IMR-90 (cell line): Measurements from ENCODE around the gene ACOT9. TPM values are rescaled to one million over a fixed set of nuclear protein-coding genes. Genes with fewer than 3 reads are reported as not detected.

Experiments
- ATAC-seq: fragments of 200-7000 bp; cut with Tn5 transposase; 2 replicates; pipeline ENCODE4 v1.9.1; 2020; ENCODE audit warnings: low read depth, mild to moderate bottlenecking, moderate library complexity
- BruUV-seq: library from RNA; stranded (reverse); fragments of 400-500 nt; replicated peaks from 2 replicates; lab custom pipeline; 2021; lab: Mats Ljungman, UMichigan
- CTCF ChIA-PET: fragments of 300-600 bp; formaldehyde crosslinking; extraction: SDS; loops from one replicate; lab custom pipeline; 2021; ENCODE audit warnings: antibody characterized with exemption; lab: Yijun Ruan, JAX
- POLR2A ChIA-PET: fragments of 300-600 bp; sonication (Branson Sonifier 250); formaldehyde crosslinking; loops from one replicate; lab custom pipeline; 2022; ENCODE audit warnings: antibody characterized with exemption; ENCODE audit not compliant: unreplicated experiment; lab: Charles Lee
- DNase-seq: peaks from one replicate; pipeline ENCODE4 v3.0.0; 2013
- H2AFZ ChIP-seq: replicated peaks from 2 replicates; pipeline ENCODE3; 2013; ENCODE audit warnings: low read length, mild to moderate bottlenecking; ENCODE audit not compliant: poor library complexity
- H2AK5ac ChIP-seq: 2 replicates; pipeline ENCODE4 v1.6.1; 2013; ENCODE audit warnings: low read depth, low read length, inconsistent platforms
- H2AK9ac ChIP-seq: replicated peaks from 2 replicates; pipeline ENCODE3; 2013; ENCODE audit warnings: mild to moderate bottlenecking, low read depth, low read length, moderate library complexity; ENCODE audit not compliant: poor library complexity
- H2BK120ac ChIP-seq: 2 replicates; pipeline ENCODE4 v1.6.1; 2013; ENCODE audit warnings: low read depth, low read length, inconsistent platforms
- H2BK15ac ChIP-seq: 3 replicates; pipeline ENCODE4 v1.6.1; 2013; ENCODE audit warnings: low read depth, low read length, inconsistent platforms
- H2BK20ac ChIP-seq: 2 replicates; pipeline ENCODE4 v1.6.1; 2013; ENCODE audit warnings: low read depth, mild to moderate bottlenecking, inconsistent platforms, low read length, moderate library complexity
- H2BK5ac ChIP-seq: 2 replicates; pipeline ENCODE4 v1.6.1; 2013; ENCODE audit warnings: mild to moderate bottlenecking, low read depth, low read length, inconsistent platforms; ENCODE audit not compliant: poor library complexity, severe bottlenecking
- H3K14ac ChIP-seq: replicated peaks from 2 replicates; pipeline ENCODE4 v1.6.1; 2013; ENCODE audit warnings: low read depth, low read length, inconsistent platforms
- H3K18ac ChIP-seq: 2 replicates; pipeline ENCODE4 v1.6.1; 2013; ENCODE audit warnings: low read depth, low read length, control low read depth
- H3K23ac ChIP-seq: 2 replicates; pipeline ENCODE4 v1.6.1; 2013; ENCODE audit warnings: low read depth, low read length, inconsistent platforms
- H3K27ac ChIP-seq: 2 replicates; pipeline ENCODE4 v1.5.1; 2013; ENCODE audit warnings: mild to moderate bottlenecking, control low read depth, low read length; ENCODE audit not compliant: insufficient read depth
- H3K27me3 ChIP-seq: 2 replicates; pipeline ENCODE4 v1.6.1; 2013; ENCODE audit warnings: low read length; ENCODE audit not compliant: control insufficient read depth, insufficient read depth
- H3K36me3 ChIP-seq: 2 replicates; pipeline ENCODE4 v1.6.1; 2013; ENCODE audit warnings: low read length, mixed read lengths; ENCODE audit not compliant: control insufficient read depth, insufficient read depth
- H3K4ac ChIP-seq: 2 replicates; pipeline ENCODE4 v1.6.1; 2013; ENCODE audit warnings: low read depth, low read length, inconsistent platforms
- H3K4me1 ChIP-seq: 2 replicates; pipeline ENCODE4 v1.6.1; 2013; ENCODE audit warnings: low read length, mixed read lengths; ENCODE audit not compliant: control insufficient read depth, insufficient read depth
- H3K4me2 ChIP-seq: 2 replicates; pipeline ENCODE4 v1.6.1; 2013; ENCODE audit warnings: low read depth, mild to moderate bottlenecking, control low read depth, low read length, moderate library complexity
- H3K4me3 ChIP-seq: 2 replicates; pipeline ENCODE4 v1.5.1; 2013; ENCODE audit warnings: low read depth, mild to moderate bottlenecking, control low read depth, low read length, moderate library complexity; ENCODE audit not compliant: insufficient read depth
- H3K56ac ChIP-seq: 2 replicates; pipeline ENCODE4 v1.6.1; 2013; ENCODE audit warnings: low read length, inconsistent platforms; ENCODE audit not compliant: insufficient read depth; ENCODE audit errors: extremely low read depth
- H3K79me1 ChIP-seq, 2 experiments: 2 replicates each; pipeline ENCODE4 v1.6.1; 2013; ENCODE audit warnings: low read length in 2 of 2, inconsistent platforms in 1 of 2, low read depth in 1 of 2
- H3K9ac ChIP-seq: 2 replicates; pipeline ENCODE4 v1.6.1; 2013; ENCODE audit warnings: low read depth, low read length, control low read depth
- H3K9me1 ChIP-seq: 2 replicates; pipeline ENCODE4 v1.6.1; 2013; ENCODE audit warnings: low read length, inconsistent platforms; ENCODE audit not compliant: insufficient read depth
- H3K9me3 ChIP-seq: 2 replicates; pipeline ENCODE4 v1.6.1; 2013; ENCODE audit warnings: low read length; ENCODE audit not compliant: control insufficient read depth, insufficient read depth
- H4K20me1 ChIP-seq: 2 replicates; pipeline ENCODE4 v1.6.1; 2013; ENCODE audit warnings: low read length, inconsistent platforms; ENCODE audit not compliant: insufficient read depth
- H4K5ac ChIP-seq: 2 replicates; pipeline ENCODE4 v1.6.1; 2013; ENCODE audit warnings: mild to moderate bottlenecking, low read depth, low read length, control low read depth
- H4K8ac ChIP-seq, 2 experiments: 2 replicates each; pipeline ENCODE4 v1.6.1; 2013; ENCODE audit warnings: low read depth in 2 of 2, low read length in 2 of 2, control low read depth in 1 of 2, inconsistent platforms in 1 of 2
- H4K91ac ChIP-seq: 2 replicates; pipeline ENCODE4 v1.6.1; 2013; ENCODE audit warnings: low read depth, low read length, inconsistent platforms; ENCODE audit not compliant: insufficient read depth
- BHLHE40 ChIP-seq: fragments of 150-350 bp; IDR thresholded peaks from 2 replicates; pipeline ENCODE4 v1.6.1; 2016; ENCODE audit warnings: mild to moderate bottlenecking, low read depth, low read length
- CEBPB ChIP-seq: IDR thresholded peaks from 2 replicates; pipeline ENCODE4 v1.6.1; 2012; ENCODE audit warnings: low read depth, low read length, improper control_type of control experiment
- CHD1 ChIP-seq: IDR thresholded peaks from 2 replicates; pipeline ENCODE4 v1.6.1; 2012; ENCODE audit warnings: low read depth, low read length, improper control_type of control experiment
- MAZ ChIP-seq: IDR thresholded peaks from 2 replicates; pipeline ENCODE4 v1.6.1; 2012; ENCODE audit warnings: low read depth, mild to moderate bottlenecking, low read length, improper control_type of control experiment, moderate library complexity, borderline replicate concordance
- MXI1 ChIP-seq: IDR thresholded peaks from 2 replicates; pipeline ENCODE4 v1.6.1; 2012; ENCODE audit warnings: low read depth, mild to moderate bottlenecking, low read length, moderate library complexity, borderline replicate concordance
- NFE2L2 ChIP-seq: fragments of 150-350 bp; IDR thresholded peaks from 2 replicates; pipeline ENCODE4 v1.6.1; 2016; ENCODE audit warnings: low read depth, mild to moderate bottlenecking, low read length
- POLR2A ChIP-seq: IDR thresholded peaks from 2 replicates; pipeline ENCODE4 v1.6.1; 2012; ENCODE audit warnings: mild to moderate bottlenecking, low read depth, low read length
- RCOR1 ChIP-seq: IDR thresholded peaks from 2 replicates; pipeline ENCODE4 v1.6.1; 2012; ENCODE audit warnings: mild to moderate bottlenecking, low read length, improper control_type of control experiment; ENCODE audit not compliant: insufficient replicate concordance
- WGBS, 2 experiments: methylation state at CpG; one replicate each; pipeline versions ENCODE4 v1.1.5 to v1.1.7; 2013; ENCODE audit warnings: missing lambda C conversion rate in 2 of 2; ENCODE audit not compliant: insufficient read length in 1 of 2; ENCODE audit errors: extremely low coverage in 2 of 2; 5-methylcytosine and 5-hydroxymethylcytosine counted together
- dilution Hi-C: fragments of 300-500 bp; cut with HindIII; formaldehyde crosslinking; loops from one replicate; pipeline ENCODE4 v1.14.3; 2018; ENCODE audit warnings: low sequenced_read_pairs; ENCODE audit not compliant: unreplicated experiment
- in situ Hi-C: fragments of 300-500 bp; cut with MboI; formaldehyde crosslinking; loops from 3 replicates; pipeline ENCODE4 v1.14.3; 2019; ENCODE audit warnings: low sequenced_read_pairs, inconsistent platforms, mixed read lengths
- intact Hi-C: fragments of 100-400 bp; cut with micrococcal nuclease; formaldehyde crosslinking; loops from 2 replicates; pipeline ENCODE4 v1.10.0; 2022
- polyA plus RNA-seq, 3 experiments: library from polyadenylated mRNA; depleted of rRNA; stranded (reverse); fragments of >200 nt; gene quantifications; 2 replicates each; pipeline ENCODE4 v1.2.3, GENCODE V29; 2012; ENCODE audit warnings: low replicate concordance in 1 of 3
- total RNA-seq: library from RNA; depleted of rRNA; stranded (reverse); fragments of >200 nt; gene quantifications from 2 replicates; pipeline ENCODE4 v1.2.3, GENCODE V29; 2012
- TF ChIP-seq, protein P1 (sequence below): fragments of 150-350 bp; IDR thresholded peaks from 2 replicates; pipeline ENCODE4 v1.6.1; 2017; ENCODE audit warnings: mild to moderate bottlenecking, antibody characterized with exemption, low read length, low read depth
- TF ChIP-seq, protein P2 (sequence below): conservative IDR thresholded peaks from 2 replicates; pipeline ENCODE4 v1.5.1; 2012; ENCODE audit warnings: mild to moderate bottlenecking, low read depth, low read length, improper control_type of control experiment

The ACOT9 gene
- total and polyA plus RNA-seq, 2 of the 4 experiments (the other 2 are of a cell fraction): 43.5 to 47.3 TPM

DNA sequence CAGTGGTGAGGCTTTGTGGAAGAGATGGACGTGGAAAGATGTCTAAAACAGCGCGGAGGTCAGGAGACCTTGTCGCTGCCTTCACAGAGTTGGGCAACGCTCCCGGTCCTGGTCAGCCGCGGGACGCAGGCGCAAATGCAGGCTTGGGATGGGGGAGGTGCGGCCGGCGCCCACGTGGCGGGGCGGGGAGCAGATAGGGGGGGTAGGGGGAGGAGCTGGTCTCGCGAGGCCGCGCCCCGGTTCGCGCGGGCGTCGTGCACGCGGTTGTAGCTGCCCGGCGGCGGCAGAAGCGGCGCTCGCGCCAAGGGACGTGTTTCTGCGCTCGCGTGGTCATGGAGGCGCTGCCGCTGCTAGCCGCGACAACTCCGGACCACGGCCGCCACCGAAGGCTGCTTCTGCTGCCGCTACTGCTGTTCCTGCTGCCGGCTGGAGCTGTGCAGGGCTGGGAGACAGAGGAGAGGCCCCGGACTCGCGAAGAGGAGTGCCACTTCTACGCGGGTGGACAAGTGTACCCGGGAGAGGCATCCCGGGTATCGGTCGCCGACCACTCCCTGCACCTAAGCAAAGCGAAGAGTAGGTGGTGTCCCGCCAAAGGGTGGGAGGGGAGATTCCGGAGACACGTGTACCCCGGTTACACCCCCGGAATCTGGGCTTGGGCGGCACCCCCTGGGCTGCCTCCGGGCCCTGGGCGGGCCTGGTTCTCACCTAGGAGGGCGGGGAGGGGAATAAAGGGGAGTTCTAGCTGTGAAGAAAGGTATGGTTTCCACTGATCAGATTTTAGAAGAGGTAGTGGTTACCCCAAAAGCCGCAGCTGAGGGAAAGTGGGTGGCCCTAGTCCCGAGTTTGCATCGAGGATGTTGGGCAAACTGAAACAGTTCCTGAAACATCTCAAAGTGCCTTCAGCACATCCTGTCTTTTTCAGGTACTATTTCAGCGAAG is 75.6 kb downstream of the ACOT9 start, which contains the start of gene PRDX4:
Gene PRDX4, plus strand, starts transcription at position 255 of the 939 bp plus-strand sequence. Its CDS starts 78 bp downstream, at position 333.
- Histone ChIP-seq H3K14ac (peak within 1 kb of the TSS; percentile 71), H3K9me1 (no peaks in the 10 kb centered on the region), H3K56ac (peak within 1 kb of the TSS; percentile 64), H4K91ac (peak within 1 kb of the TSS; percentile 85), H4K8ac (peak within 1 kb of the TSS; percentile 53 to 94), H3K4me1 (0 out of 2 replicates have a peak, but pooled peaks cover 1% of the 10 kb centered on the region), H3K27me3 (no peaks in the 10 kb centered on the region), H4K20me1 (no peaks in the 10 kb centered on the region), H3K9ac (peak within 1 kb of the TSS; percentile 67), H2AFZ (peak within 1 kb of the TSS; percentile 92), H3K79me1 (peaks cover 0 to 11% of the 10 kb centered on the region in 2 experiments; a peak in 2 of 4 replicates), H3K27ac (peak within 1 kb of the TSS; percentile 76), H2BK15ac (peak within 1 kb of the TSS; percentile 76; the same call in 2 of the 3 replicates), H3K23ac (peak within 1 kb of the TSS; percentile 78), H3K4ac (peak within 1 kb of the TSS; percentile 84), H4K5ac (peak within 1 kb of the TSS; percentile 33), H3K4me3 (peak within 1 kb of the TSS; percentile 81), H2AK5ac (peak within 1 kb of the TSS; percentile 53), H3K9me3 (no peaks in the 10 kb centered on the region), H3K4me2 (peak within 1 kb of the TSS; percentile 88), H2BK20ac (no peak within 1 kb of the TSS), H3K18ac (peak within 1 kb of the TSS; percentile 43), H2BK5ac (peak within 1 kb of the TSS; percentile 81), H2AK9ac (peak within 1 kb of the TSS; percentile 73), H2BK120ac (peak within 1 kb of the TSS; percentile 73), H3K36me3 (no peaks in the 10 kb centered on the region)
- TF ChIP-seq, protein P1, sequence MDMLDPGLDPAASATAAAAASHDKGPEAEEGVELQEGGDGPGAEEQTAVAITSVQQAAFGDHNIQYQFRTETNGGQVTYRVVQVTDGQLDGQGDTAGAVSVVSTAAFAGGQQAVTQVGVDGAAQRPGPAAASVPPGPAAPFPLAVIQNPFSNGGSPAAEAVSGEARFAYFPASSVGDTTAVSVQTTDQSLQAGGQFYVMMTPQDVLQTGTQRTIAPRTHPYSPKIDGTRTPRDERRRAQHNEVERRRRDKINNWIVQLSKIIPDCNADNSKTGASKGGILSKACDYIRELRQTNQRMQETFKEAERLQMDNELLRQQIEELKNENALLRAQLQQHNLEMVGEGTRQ: peak; percentile 81
- TF ChIP-seq CEBPB: peak; percentile 87
- TF ChIP-seq MXI1: peak; percentile 55; the same call in 1 of the 2 replicates
- no peak for TF ChIP-seq RCOR1
- TF ChIP-seq, protein P2, sequence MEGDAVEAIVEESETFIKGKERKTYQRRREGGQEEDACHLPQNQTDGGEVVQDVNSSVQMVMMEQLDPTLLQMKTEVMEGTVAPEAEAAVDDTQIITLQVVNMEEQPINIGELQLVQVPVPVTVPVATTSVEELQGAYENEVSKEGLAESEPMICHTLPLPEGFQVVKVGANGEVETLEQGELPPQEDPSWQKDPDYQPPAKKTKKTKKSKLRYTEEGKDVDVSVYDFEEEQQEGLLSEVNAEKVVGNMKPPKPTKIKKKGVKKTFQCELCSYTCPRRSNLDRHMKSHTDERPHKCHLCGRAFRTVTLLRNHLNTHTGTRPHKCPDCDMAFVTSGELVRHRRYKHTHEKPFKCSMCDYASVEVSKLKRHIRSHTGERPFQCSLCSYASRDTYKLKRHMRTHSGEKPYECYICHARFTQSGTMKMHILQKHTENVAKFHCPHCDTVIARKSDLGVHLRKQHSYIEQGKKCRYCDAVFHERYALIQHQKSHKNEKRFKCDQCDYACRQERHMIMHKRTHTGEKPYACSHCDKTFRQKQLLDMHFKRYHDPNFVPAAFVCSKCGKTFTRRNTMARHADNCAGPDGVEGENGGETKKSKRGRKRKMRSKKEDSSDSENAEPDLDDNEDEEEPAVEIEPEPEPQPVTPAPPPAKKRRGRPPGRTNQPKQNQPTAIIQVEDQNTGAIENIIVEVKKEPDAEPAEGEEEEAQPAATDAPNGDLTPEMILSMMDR: no peak
- no peak for TF ChIP-seq NFE2L2
- peak; percentile 65 for TF ChIP-seq POLR2A
- TF ChIP-seq MAZ: peak; percentile 51; the same call in 1 of the 2 replicates
- 0 out of 2 replicates have a peak, but pooled peaks have one; percentile 9 for TF ChIP-seq BHLHE40
- TF ChIP-seq CHD1: no peak
- ChIA-PET CTCF (no interaction called here), POLR2A (interaction anchor here (0.9 kb wide), 1 partner anchor 115 kb away, joined by 3 read pairs; the partner anchor contains the start of gene SAT1)
- intact Hi-C loops (no loop called here), dilution Hi-C loops (no loop called here), in situ Hi-C loops (no loop called here)
- no TSS peak for BruUV-seq
- 35% methylated on average over 36 of the region's 73 CpGs; no CpG with 5 or more reads in 1 of the 2 experiments for WGBS, 2 experiments
- ATAC-seq: peak; percentile 93
- peak; percentile 84 for DNase-seq
